IPS-18c (cell line): ENCODE measurements around the gene HEXIM2.

Source experiments
- H3K4me3 ChIP-seq: 2 replicates; pipeline ENCODE4 v1.7.0; 2013; ENCODE audit warnings: low read depth, mild to moderate bottlenecking, low read length, moderate library complexity; ENCODE audit not compliant: insufficient read depth
- H3K9me3 ChIP-seq: one replicate; pipeline ENCODE4 v1.6.1; 2013; ENCODE audit warnings: mild to moderate bottlenecking, low read length, moderate library complexity; ENCODE audit not compliant: control insufficient read depth, insufficient read depth

Gene HEXIM2

GRCh38 chr17:45161288-45162024 is at the start of gene HEXIM2:
Gene HEXIM2 (plus strand): TSS chr17:45161875. CDS start chr17:45162794, 919 bp downstream.
- Histone ChIP-seq H3K4me3 (peak within 1 kb of the TSS; percentile 97), H3K9me3 (no peaks in the 10 kb centered on the region)

- H3K4me3 ChIP-seq: no peak overlapping the region
- H3K9me3 ChIP-seq: peaks cover 2% of the 10 kb centered on the region
These were observed 48.9 kb upstream of the HEXIM2 start for GRCh38 chr17:45112559-45113423.

- H3K9me3 ChIP-seq: peaks cover 2% of the 10 kb centered on the region
- no peak overlapping the region for H3K4me3 ChIP-seq
These were observed 48.3 kb upstream of the HEXIM2 start for GRCh38 chr17:45113424-45113754.

GRCh38 chr17:45114117-45114932 is 47.4 kb upstream of the HEXIM2 start:
- Histone ChIP-seq H3K9me3 (peaks cover 2% of the 10 kb centered on the region), H3K4me3 (no peak overlapping the region)

- H3K9me3 ChIP-seq: peaks cover 2% of the 10 kb centered on the region
- no peak overlapping the region for H3K4me3 ChIP-seq
These were observed 46.6 kb upstream of the HEXIM2 start for GRCh38 chr17:45115015-45115625.

- Histone ChIP-seq H3K9me3 (peaks cover 2% of the 10 kb centered on the region), H3K4me3 (no peak overlapping the region)
These were observed 45.8 kb upstream of the HEXIM2 start for GRCh38 chr17:45115871-45116270.

- Histone ChIP-seq H3K9me3 (peaks cover 2% of the 10 kb centered on the region), H3K4me3 (no peak overlapping the region)
These were observed 45.1 kb upstream of the HEXIM2 start for GRCh38 chr17:45116434-45117016.

- no peaks in the 10 kb centered on the region for H3K9me3 ChIP-seq
- H3K4me3 ChIP-seq: no peak overlapping the region
These were observed 44.3 kb upstream of the HEXIM2 start for GRCh38 chr17:45117334-45117733.

GRCh38 chr17:45117848-45118646 is 43.6 kb upstream of the HEXIM2 start:
- H3K9me3 ChIP-seq: no peaks in the 10 kb centered on the region

GRCh38 chr17:45118691-45119090 is 43.0 kb upstream of the HEXIM2 start:
- Histone ChIP-seq H3K4me3 (no peak overlapping the region), H3K9me3 (no peaks in the 10 kb centered on the region)

More at GRCh38 chr17:45117848-45118646, 43.6 kb upstream of the HEXIM2 start:
- no peak overlapping the region for H3K4me3 ChIP-seq

GRCh38 chr17:45119964-45120363 is 41.7 kb upstream of the HEXIM2 start:
- no peak overlapping the region for H3K4me3 ChIP-seq
- H3K9me3 ChIP-seq: no peaks in the 10 kb centered on the region

- H3K4me3 ChIP-seq: no peak overlapping the region
These were observed 41.1 kb upstream of the HEXIM2 start for GRCh38 chr17:45120558-45120957.

GRCh38 chr17:45121055-45121454 is 40.6 kb upstream of the HEXIM2 start:
- Histone ChIP-seq H3K4me3 (no peak overlapping the region), H3K9me3 (no peaks in the 10 kb centered on the region)

More at GRCh38 chr17:45120558-45120957, 41.1 kb upstream of the HEXIM2 start:
- H3K9me3 ChIP-seq: no peaks in the 10 kb centered on the region

- Histone ChIP-seq H3K4me3 (no peak overlapping the region), H3K9me3 (no peaks in the 10 kb centered on the region)
These were observed 38.5 kb upstream of the HEXIM2 start for GRCh38 chr17:45123076-45123770.

- H3K9me3 ChIP-seq: no peaks in the 10 kb centered on the region
- H3K4me3 ChIP-seq: no peak overlapping the region
These were observed 37.5 kb upstream of the HEXIM2 start for GRCh38 chr17:45123930-45124796.
